Liver (tissue), 2 donors: ENCODE measurements around the gene IGF1R.

Source experiments
- CTCF ChIP-seq: fragments of 150-350 bp; IDR thresholded peaks from 2 replicates; pipeline ENCODE4 v1.5.1; 2017; ENCODE audit warnings: improper control_type of control experiment, low read depth, low read length; ENCODE audit not compliant: missing input control
- MAX ChIP-seq: IDR thresholded peaks from 2 replicates; pipeline ENCODE4 v1.6.1; 2016; ENCODE audit warnings: antibody characterized with exemption
- YY1 ChIP-seq: IDR thresholded peaks from 2 replicates; pipeline ENCODE4 v1.6.1; 2016; ENCODE audit warnings: antibody characterized with exemption, mild to moderate bottlenecking
- TF ChIP-seq, protein P1 (sequence below): IDR thresholded peaks from 2 replicates; pipeline ENCODE4 v1.6.1; 2016; ENCODE audit warnings: antibody characterized with exemption, mild to moderate bottlenecking
- donor health status: healthy.

GRCh38 chr15:98764291-98764690 is 116.0 kb downstream of the IGF1R start:
- TF ChIP-seq CTCF (no peak), MAX (no peak), YY1 (no peak)
- TF ChIP-seq, protein P1, sequence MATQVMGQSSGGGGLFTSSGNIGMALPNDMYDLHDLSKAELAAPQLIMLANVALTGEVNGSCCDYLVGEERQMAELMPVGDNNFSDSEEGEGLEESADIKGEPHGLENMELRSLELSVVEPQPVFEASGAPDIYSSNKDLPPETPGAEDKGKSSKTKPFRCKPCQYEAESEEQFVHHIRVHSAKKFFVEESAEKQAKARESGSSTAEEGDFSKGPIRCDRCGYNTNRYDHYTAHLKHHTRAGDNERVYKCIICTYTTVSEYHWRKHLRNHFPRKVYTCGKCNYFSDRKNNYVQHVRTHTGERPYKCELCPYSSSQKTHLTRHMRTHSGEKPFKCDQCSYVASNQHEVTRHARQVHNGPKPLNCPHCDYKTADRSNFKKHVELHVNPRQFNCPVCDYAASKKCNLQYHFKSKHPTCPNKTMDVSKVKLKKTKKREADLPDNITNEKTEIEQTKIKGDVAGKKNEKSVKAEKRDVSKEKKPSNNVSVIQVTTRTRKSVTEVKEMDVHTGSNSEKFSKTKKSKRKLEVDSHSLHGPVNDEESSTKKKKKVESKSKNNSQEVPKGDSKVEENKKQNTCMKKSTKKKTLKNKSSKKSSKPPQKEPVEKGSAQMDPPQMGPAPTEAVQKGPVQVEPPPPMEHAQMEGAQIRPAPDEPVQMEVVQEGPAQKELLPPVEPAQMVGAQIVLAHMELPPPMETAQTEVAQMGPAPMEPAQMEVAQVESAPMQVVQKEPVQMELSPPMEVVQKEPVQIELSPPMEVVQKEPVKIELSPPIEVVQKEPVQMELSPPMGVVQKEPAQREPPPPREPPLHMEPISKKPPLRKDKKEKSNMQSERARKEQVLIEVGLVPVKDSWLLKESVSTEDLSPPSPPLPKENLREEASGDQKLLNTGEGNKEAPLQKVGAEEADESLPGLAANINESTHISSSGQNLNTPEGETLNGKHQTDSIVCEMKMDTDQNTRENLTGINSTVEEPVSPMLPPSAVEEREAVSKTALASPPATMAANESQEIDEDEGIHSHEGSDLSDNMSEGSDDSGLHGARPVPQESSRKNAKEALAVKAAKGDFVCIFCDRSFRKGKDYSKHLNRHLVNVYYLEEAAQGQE = no peak
